HUDEP-2 (cell line): ENCODE results near the gene SERPINE1.
"Not testable (repeated sequence)": the region's sequence is repeated elsewhere in the genome, so short reads cannot be mapped to it uniquely, and the experiment has no call there.

Experiments
- DNase-seq, 76 experiments: peaks; one replicate each; lab custom pipeline; 2025; ENCODE audit not compliant: unreplicated experiment in 76 of 76; lab: John Stamatoyannopoulos, UW

SERPINE1 gene

DNA sequence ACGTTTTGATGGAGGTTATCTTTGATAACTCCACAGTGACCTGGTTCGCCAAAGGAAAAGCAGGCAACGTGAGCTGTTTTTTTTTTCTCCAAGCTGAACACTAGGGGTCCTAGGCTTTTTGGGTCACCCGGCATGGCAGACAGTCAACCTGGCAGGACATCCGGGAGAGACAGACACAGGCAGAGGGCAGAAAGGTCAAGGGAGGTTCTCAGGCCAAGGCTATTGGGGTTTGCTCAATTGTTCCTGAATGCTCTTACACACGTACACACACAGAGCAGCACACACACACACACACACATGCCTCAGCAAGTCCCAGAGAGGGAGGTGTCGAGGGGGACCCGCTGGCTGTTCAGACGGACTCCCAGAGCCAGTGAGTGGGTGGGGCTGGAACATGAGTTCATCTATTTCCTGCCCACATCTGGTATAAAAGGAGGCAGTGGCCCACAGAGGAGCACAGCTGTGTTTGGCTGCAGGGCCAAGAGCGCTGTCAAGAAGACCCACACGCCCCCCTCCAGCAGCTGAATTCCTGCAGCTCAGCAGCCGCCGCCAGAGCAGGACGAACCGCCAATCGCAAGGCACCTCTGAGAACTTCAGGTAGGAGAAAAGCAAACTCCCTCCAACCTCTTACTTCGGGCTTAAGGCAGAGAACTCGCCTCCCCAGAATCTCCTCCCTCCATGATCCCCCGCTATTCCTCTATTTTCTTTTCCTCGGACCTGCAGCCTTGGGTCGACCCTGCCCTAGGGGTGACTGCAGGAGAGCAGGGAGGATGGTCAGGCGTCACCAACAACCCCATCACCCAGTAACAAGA lies at the start of gene SERPINE1:
Gene SERPINE1, plus strand, starts transcription at position 454 of the 809 bp plus-strand sequence. CDS start 1,290 bp downstream, outside the sequence.
- DNase-seq = peak in 70 of 76 experiments; percentile 12 to 78 (median 58)

DNA sequence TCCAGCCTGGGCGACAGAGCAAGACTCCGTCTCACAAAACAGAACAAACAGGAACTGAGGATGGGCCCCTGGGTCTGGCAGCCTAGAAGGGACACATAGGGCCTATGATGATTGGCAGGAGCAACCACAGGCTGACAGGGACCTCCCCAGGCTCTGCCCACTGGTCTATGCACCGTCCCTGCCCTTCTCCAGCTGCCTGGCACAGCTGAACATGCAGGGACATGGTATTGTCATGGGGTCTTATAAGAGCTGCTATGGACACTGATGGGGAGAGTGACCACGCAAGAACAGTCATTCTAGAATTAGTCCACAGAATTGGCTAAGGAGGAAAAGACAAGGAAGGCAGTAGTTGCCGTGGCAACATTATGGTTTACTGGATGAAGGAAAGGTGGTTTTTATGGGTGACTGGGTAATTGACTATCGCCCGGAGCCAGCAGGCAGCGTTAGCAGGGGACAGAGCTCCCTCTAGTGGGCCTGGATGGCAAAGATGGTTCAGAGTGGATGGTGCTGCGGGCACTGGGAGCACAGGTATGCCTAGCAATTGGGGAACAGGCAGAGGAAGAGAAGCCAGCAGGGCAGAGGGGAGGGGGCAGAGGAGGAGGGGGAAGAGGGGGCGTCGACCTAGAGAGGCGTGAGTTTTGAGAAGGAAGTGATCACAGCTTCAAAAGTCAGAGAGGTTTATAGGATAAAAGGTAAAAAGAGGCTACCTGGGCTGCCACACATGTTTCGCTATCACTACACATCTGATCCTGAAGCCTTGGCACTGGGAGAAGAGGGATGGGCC lies 49.4 kb upstream of the SERPINE1 start:
- DNase-seq = peak in 65 of 76 experiments; percentile 10 to 82 (median 52)

DNA sequence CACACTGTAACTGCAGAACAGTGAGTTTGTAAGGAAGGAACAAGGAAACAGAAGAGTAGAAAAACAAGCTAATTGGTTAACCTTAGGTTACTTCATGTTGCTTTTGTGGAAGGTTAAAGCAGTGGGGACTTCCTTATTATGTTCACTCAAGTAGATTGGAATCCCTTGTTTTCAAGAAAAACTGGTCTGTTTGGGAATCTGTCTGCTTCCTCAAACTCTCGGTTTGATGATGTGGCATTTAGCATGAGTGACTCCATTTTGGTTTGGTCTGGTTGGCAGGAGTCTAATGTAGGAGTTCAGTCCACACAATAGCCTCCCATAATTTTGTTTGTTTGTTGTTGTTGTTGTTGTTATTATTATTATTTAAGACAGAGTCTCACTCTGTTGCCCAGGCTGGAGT lies 45.5 kb upstream of the SERPINE1 start:
- no peak for DNase-seq

DNA sequence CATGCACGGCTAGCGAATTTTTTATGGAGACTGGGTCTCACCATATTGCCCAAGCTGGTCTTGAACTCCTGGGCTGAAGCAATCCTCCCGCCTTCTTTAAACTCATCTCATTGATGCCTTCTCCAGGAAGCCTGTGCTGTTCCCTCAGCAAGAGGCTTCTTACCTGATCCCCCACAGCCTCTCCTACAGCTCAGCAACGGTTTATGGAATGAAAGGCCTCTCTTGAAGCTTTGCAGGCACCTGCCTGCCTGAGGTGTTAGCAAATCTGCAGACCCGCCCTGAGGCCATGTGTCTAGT lies 42.1 kb upstream of the SERPINE1 start:
- DNase-seq = no peak

DNA sequence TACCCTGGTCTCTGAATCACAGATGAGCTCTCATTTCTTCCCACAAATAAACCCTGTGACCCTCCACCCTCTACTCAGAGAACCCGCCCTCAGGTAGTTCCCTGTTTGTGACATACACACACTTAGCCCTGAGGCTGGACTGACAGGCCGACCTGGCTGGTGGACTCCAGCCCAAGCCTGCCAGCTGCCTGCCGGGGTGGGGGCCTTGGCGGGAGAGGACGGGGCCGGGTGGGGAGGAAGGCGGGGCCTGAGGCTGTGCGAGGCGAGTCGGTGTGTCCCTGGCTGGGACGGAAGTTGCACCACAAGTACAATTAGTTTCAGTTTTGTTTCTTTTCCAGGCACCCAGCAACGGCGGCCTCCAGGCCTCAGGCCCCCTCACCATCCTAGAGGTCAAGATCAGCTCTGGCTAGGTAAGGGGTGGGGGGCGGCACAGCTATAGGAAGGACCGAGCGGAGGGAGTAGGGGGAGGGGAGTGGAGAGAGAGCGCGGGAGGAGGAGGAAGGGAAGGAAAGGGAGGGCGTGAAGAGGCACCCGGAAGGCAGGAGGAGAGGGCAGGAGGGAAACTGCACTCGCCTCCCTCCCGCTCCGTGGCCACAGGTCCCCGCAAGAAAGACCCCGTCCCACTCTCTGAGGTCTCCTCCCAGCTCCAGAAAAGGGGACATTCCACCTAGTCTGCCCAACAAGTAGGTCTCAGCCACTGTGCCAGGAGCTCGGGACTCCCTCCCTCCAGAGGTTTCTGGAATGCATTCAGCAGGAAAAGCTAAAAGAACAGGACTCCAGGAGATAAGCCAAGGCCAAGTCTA lies 41.5 kb upstream of the SERPINE1 start, which contains the start of gene TRIM56:
Gene TRIM56, plus strand, starts transcription at position 320 of the 803 bp plus-strand sequence. CDS start 1,832 bp downstream, outside the sequence.
- peak in 66 of 76 experiments; percentile 6 to 76 (median 60) for DNase-seq

DNA sequence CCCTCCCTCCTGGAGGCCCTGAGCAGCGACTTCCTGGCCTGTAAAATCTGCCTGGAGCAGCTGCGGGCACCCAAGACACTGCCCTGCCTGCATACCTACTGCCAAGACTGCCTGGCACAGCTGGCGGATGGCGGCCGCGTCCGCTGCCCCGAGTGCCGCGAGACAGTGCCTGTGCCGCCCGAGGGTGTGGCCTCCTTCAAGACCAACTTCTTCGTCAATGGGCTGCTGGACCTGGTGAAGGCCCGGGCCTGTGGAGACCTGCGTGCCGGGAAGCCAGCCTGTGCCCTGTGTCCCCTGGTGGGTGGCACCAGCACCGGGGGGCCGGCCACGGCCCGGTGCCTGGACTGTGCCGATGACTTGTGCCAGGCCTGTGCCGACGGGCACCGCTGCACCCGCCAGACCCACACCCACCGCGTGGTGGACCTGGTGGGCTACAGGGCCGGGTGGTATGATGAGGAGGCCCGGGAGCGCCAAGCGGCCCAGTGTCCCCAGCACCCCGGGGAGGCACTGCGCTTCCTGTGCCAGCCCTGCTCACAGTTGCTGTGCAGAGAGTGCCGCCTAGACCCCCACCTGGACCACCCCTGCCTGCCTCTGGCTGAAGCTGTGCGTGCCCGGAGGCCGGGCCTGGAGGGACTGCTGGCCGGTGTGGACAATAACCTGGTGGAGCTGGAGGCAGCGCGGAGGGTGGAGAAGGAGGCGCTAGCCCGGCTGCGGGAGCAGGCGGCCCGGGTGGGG lies 39.4 kb upstream of the SERPINE1 start:
- DNase-seq = no peak

DNA sequence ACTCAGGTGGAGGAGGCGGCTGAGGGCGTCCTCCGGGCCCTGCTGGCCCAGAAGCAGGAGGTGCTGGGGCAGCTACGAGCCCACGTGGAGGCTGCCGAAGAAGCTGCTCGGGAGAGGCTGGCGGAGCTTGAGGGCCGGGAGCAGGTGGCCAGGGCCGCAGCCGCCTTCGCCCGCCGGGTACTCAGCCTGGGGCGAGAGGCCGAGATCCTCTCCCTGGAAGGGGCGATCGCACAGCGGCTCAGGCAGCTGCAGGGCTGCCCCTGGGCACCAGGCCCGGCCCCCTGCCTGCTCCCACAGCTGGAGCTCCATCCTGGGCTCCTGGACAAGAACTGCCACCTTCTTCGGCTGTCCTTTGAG lies 38.9 kb upstream of the SERPINE1 start:
- DNase-seq = no peak

DNA sequence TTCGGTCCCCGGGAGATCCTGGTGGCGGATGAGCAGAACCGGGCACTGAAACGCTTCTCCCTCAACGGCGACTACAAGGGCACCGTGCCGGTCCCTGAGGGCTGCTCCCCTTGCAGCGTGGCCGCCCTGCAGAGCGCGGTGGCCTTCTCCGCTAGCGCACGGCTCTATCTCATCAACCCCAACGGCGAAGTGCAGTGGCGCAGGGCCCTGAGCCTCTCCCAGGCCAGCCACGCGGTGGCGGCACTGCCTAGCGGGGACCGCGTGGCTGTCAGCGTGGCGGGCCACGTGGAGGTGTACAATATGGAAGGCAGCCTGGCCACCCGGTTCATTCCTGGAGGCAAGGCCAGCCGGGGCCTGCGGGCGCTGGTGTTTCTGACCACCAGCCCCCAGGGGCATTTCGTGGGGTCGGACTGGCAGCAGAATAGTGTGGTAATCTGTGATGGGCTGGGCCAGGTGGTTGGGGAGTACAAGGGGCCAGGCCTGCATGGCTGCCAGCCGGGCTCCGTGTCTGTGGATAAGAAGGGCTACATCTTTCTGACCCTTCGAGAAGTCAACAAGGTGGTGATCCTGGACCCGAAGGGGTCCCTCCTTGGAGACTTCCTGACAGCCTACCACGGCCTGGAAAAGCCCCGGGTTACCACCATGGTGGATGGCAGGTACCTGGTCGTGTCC lies 37.9 kb upstream of the SERPINE1 start:
- DNase-seq = no peak

DNA sequence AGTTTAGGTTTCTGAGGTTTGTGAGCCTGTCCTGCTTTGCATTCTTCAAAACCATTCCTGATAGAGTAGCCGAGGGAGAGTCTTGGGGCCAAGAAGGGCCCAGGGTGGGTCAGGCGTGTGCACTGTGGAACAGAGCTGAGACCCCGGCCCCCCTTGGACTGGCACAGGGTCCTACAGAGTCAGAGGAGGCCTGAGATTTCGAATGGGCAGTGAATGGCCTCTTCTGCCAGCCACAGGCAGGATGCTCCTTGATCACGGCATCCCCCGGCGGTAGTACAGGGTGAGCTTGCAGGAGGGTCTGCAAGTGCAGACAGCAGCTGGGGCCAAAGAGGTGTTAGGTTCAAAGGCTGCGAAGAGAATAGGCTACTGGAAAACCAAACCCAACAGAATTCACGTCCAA lies 37.0 kb upstream of the SERPINE1 start:
- DNase-seq = no peak

DNA sequence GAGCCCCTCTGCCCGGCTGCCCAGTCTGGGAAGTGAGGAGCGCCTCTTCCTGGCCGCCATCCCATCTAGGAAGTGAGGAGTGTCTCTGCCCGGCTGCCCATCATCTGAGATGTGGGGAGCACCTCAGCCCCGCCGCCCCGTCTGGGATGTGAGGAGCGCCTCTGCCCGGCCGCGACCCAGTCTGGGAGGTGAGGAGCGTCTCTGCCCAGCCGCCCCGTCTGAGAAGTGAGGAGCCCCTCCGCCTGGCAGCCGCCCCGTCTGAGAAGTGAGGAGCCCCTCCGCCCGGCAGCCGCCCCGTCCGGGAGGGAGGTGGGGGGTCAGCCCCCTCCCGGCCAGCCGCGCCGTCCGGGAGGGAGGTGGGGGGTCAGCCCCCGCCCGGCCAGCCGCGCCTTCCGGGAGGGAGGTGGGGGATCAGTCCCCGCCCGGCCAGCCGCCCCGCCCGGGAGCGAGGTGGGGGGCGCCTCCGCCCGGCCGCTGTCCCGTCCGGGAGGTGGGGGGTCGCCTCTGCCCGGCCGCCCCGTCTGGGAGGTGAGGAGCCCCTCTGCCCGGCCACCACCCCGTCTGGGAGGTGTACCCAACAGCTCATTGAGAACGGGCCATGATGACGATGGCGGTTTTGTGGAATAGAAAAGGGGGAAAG lies 34.5 kb upstream of the SERPINE1 start:
- DNase-seq = not testable (repeated sequence)

DNA sequence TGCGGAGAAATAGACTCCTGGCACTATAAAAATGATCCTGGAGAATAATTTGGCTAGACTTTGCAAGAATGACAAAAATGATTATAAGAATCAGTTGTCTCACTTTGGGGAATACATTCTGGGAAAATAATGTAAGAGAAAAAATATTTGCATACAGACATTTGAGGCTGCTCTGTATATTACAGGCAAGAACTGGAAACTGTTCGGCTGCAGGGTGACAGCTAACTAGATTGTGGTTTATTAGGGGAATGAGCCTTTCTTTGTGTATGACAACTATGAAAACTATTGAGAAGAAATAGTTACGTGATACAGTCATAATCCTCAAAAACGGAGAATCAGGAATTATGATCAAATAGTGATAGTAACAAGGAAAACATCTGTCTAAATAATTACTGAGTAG lies 33.0 kb upstream of the SERPINE1 start:
- DNase-seq = no peak

DNA sequence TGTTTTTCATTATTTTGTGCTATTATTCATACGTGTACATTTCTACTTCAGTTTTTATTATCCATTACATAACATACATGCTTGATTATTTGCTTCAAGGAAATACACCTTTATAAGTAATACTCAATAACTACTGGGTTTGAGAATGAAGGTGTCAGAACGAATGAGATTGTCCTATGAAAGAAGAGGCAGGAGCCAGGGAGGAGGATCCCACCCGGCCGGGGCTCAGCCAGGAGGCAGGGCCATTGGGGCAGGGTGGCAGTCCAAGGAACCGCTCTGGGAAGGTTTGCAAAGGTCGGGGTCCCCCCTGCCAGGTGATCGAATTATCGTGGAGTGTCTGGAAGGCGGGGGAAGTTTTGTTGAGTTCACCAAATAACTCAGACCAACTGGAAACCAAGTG lies 32.5 kb upstream of the SERPINE1 start:
- DNase-seq = no peak

DNA sequence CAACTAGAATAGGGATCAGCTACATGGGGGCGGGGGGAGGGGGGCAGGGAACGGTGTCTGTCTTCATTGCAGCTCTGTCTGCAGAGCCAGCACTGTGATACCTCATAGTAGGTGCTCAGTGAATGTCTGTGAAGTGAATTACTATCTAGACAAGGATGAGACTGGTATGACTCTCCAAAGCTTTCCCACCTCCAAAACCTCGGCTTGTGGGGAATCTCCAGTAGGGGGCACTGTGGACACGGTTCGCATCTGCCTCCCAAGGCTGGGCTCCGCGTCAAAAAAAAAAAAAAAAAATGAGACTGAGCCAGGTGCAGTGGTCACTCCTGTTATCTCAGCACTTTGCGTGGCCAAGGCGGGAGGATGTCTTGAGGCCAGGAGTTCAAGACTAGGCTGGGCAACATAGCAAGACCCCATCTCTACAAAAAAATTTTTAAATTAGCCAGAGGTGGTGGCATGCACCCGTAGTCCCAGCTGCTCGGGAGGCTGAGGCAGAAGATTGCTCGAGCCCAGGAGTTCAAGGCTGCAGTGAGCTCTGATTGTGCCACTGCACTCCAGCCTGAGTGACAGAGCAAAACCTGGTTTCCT lies 32.0 kb upstream of the SERPINE1 start:
- peak in 48 of 76 experiments; percentile 4 to 73 (median 24) for DNase-seq

DNA sequence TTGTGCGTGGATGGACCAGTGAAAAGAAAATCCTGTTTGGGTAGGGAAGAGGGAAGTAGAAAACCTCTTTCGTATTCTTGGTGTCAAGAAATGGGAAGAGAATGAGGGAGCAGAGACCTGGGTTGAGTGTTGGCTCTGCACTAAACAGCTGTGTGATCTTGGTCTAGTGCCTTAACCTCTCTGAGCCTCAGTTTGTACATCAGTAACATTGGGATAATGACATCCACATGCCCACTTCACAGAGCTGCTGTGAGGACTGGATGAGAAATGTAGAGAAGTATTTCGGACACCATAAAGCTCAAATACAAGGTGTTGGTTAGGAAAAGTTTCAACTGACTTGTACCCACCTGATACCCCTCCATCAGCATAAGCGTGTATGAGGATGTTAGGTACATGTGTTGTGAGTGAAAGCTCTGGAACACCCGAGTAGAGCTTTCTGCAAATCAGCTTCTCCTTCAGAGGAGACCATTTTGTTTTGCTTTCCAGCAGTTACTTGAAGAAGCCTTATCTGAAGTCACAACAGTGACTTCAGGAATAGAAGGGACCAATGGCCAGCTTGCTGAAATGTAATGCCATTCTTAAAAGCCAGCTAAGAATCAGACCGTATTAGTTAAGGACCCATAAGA lies 30.5 kb upstream of the SERPINE1 start:
- DNase-seq = no peak

DNA sequence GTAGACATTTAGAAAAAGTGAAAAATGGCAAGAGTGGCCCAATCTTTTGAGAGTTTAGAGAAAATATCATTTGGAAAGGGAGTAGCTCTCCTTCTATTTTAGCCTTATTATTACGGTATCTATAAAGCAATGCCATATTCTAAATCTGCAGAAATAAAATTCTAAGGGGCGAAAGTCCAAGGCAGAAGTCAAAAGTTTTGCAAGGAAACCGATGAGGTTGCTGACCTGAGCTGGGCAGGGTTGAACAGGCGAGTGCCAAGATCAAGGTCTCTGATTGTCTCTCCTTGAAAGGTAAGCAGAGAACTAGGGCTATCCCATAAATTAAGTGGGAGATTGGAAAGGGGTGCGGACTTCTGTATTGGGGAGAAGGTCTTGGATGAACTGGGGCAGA lies 30.0 kb upstream of the SERPINE1 start:
- no peak for DNase-seq

DNA sequence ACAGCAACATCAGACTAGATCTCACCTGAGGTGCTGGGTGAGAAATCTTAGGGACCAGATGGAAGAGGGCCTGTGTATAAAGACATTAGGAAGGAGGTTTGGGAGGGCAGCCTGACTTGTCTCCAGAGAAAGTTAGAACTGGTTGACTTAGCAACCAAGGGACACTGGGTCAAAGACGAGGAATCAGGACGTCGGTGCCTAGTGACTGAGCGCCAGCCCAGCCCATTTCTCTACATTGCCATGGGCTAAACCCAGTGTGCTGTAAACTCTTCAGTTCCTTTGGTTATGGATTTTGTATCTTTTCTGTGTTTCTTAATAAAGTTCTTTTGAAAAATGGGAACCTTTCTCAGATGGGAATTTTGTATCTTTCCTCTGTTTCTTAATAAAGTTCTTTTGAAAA lies 29.3 kb upstream of the SERPINE1 start:
- no peak for DNase-seq

DNA sequence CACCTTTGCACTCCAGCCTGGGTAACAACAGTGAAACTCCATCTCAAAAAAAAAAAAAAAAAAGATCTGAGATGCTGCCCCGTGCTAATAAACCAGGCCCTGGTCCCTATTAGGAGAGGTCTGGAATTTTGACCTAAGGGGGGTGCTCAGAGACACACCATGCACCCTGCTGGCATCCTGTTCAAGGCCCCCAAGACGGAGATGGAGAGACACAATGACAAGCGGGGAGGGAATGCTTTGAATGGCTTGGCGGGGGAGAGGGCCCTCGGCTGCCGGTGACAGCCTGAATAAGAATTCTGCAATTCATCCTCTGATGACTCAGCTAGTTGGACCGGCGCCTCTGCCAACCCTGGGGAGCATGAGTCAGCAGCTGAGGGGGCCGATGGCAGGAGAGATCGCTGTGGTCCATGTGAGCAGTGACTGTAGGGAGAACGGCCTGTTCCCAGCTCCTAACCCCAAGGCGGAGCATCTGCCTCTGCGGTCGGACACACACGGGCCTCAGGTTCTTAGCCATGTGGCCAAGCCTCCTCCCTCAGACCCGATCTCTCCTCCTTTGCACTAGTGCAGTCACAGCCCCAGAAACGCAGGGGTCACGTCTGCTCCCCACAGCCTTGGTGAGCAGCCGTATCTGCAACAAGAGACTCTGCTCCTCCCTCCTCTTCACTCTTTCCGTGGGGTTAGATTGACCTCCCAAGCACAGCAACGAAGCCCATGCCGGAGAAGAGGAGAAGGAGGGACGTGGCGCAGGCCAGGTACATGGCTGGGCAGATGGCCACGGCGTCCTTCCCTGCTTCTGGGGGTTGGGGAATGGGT lies 26.7 kb upstream of the SERPINE1 start:
- peak in 75 of 76 experiments; percentile 5 to 96 (median 87) for DNase-seq
